ENCODE results near the gene KDM4B.

Gene KDM4B

DNA sequence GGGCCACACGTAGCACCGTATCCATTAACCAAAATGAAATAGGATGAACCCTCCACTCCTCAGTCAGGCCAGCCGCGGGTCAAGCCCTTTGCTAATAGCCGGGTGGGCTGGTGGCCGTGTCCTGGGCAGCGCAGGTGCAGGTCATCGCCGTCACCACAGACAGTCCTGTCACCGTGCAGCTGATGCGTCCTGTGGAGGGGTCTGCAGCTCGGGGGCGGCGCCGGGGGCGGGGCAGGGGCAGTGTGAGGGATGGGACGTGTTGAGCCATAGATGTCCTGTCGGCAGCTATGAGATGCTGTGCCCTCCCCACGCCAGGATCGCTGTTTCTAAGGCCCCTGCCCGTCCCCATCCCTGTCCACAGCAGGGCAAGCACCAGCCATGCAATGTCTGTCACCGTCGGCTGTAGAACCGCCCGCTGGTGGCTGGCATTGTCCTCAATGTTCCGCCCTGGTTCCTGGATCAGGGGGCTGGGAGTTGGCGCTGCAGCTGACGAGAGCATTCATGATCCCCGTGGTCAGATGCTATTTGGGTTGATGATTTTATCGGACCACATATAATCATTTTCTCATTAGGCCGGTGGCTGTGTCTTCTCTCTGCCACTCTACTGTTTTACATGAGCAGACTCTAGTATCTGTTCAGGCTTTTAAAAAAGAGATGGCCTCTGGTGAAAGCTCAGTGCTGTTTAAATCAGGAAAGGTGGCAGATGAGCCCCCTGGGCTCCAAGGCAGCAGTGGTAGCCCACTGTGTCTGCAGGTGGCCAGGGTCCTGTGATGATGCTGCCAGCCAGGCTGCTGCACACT lies 126.1 kb downstream of the KDM4B start:
- no peak overlapping the region for H3K27ac ChIP-seq
- TF ChIP-seq, protein P1, sequence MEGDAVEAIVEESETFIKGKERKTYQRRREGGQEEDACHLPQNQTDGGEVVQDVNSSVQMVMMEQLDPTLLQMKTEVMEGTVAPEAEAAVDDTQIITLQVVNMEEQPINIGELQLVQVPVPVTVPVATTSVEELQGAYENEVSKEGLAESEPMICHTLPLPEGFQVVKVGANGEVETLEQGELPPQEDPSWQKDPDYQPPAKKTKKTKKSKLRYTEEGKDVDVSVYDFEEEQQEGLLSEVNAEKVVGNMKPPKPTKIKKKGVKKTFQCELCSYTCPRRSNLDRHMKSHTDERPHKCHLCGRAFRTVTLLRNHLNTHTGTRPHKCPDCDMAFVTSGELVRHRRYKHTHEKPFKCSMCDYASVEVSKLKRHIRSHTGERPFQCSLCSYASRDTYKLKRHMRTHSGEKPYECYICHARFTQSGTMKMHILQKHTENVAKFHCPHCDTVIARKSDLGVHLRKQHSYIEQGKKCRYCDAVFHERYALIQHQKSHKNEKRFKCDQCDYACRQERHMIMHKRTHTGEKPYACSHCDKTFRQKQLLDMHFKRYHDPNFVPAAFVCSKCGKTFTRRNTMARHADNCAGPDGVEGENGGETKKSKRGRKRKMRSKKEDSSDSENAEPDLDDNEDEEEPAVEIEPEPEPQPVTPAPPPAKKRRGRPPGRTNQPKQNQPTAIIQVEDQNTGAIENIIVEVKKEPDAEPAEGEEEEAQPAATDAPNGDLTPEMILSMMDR (conservative IDR thresholded peaks at IDR 0.05) = no peak
- TF ChIP-seq ZFX (IDR thresholded peaks at IDR 0.05) = no peak

DNA sequence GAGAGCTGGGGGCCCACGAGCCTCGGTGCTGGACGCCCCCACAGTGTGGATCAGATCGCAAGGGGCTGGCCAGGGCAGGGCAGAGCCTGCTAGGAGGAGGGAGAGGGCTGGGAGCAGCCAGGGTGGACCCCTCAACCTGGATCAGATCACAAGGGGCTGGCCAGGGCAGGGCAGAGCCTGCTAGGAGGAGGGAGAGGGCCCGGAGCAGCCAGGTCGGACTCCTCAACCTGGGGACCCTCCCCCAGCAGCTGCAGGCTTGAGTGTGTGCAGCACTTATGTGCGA lies 126.6 kb downstream of the KDM4B start:
- no peak for TF ChIP-seq ZFX (IDR thresholded peaks at IDR 0.05)
- TF ChIP-seq, protein P1 (conservative IDR thresholded peaks at IDR 0.05) = no peak
- H3K27ac ChIP-seq = no peak overlapping the region

DNA sequence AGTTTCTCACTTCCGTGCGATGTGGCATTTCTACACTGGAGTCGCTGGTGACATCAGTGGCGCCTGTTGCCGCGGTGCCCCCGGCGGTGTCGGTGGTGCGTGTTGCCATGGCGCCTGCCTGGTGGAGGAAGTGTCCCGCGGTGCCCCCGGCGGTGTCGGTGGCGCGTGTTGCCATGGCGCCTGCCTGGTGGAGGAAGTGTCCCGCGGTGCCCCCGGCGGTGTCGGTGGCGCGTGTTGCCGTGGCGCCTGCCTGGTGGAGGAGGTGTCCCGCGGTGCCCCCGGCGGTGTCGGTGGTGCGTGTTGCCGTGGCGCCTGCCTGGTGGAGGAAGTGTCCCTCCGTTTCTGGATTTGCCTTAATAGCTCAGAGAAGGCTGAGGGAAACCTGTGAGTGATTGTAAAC lies 127.6 kb downstream of the KDM4B start:
- no peak overlapping the region for H3K27ac ChIP-seq
- TF ChIP-seq, protein P1 (conservative IDR thresholded peaks at IDR 0.05) = no peak

DNA sequence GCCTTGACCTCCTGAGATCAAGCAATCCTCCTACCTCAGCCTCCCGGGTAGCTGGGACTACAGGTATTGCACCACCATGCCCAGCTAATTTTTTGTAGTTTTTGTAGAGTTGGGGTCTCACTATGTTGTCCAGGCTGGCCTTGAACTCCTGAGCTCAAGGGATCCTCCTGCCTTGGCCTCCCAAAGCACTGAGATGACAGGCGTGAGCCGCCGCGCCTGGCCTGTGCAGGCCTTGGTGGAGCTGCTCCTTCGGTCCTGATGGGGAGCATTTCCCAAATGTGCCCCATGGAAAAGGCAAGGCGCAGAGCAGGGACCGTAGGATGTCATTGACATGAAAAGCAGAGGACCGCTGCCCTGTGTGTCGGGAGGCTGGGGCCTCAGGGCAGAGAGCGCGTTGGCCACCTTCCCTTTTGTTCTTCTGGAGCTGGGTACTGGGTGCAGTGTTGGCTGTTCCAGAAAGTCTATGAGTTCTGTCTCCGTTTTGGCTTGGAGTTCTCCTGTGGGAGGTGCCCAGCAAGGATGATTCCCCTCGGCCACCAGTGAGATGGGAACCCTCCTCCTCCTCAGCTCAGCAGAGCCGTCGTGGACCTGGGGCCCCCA lies 128.5 kb downstream of the KDM4B start:
- no peak overlapping the region for H3K27ac ChIP-seq
- TF ChIP-seq, protein P1 (conservative IDR thresholded peaks at IDR 0.05) = no peak
- TF ChIP-seq ZFX (IDR thresholded peaks at IDR 0.05) = no peak

DNA sequence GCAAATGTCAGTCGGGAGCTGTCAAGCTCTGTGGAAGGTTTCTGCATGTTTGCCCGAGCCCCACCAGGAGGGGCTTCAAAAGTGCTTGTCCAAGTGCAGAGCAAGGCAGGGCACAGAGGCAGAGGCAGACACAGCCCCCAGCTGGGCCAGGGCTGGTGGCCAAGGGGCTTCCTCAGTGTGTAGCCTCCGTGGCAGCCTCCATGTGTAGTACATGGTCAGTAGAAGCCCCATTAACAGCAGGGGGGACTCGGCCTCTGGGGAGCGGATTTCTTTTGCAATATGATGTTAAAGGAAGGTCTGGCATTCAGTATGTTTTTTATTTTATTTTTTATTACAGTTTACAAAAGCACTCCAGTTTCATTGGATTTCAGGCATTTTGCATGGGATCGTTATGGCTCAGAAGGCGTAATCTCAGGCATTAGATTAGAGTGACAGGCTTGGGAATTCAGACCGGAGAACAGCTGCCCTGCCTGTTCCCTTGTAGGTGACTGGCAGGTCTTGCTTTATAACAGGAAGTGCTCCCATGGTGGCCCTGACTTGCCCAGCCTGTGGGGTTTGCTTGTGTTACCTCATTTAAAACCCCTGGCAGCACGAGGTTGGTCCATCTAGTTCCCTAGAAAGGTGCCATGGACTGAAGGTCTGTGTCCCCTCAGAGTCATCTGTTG lies 129.2 kb downstream of the KDM4B start:
- no peak overlapping the region for H3K27ac ChIP-seq
- no peak for TF ChIP-seq ZFX (IDR thresholded peaks at IDR 0.05)
- TF ChIP-seq, protein P1 (conservative IDR thresholded peaks at IDR 0.05) = no peak

DNA sequence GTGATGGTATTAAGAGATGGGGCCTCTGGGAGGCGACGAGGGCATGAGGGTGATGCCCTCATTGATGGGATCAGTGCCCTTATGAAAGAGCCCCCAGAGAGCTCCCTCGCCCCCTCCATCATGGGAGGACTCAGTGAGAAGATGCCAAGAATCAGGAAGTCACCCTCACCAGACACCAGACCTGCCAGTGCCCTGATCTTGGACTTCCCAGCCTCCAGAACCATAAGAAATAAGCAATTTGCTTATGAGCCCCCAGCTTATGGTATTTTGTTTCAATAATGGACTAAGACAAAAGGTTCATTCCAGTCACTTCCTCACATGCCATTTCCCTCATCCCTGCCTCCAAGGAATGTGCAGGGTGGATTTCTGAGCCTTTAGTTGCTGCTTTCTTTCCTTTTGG lies 129.7 kb downstream of the KDM4B start:
- H3K27ac ChIP-seq = no peak overlapping the region
- no peak for TF ChIP-seq ZFX (IDR thresholded peaks at IDR 0.05)
- TF ChIP-seq, protein P1 (conservative IDR thresholded peaks at IDR 0.05) = no peak

DNA sequence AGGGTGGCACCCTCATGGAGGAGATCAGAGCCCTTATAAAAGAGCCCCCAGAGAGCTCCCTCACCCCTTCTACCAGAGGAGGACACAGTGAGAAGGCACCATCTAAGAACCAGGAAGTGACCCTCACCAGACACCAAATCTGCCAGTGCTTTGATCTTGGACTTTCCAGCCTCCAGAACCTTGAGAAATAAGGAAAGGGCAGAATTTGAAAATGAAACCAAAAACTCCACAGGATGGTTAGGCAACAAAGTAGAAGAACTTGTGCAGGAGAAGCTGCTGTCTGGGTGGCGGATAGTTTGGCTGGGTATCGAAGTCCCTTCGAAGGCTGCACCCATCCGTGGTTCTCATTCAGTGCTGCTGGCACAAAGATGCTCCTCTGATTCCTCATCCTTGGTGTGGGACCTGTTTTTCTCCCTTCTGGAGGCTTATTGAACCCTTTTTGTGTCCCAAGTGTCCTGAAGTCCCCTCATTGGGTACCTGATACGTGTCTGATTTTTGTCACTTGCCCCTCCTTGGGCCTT lies 130.8 kb downstream of the KDM4B start:
- no peak for TF ChIP-seq ZFX (IDR thresholded peaks at IDR 0.05)
- TF ChIP-seq, protein P1 (conservative IDR thresholded peaks at IDR 0.05) = no peak
- H3K27ac ChIP-seq = no peak overlapping the region

Measured in C4-2B (cell line).